Mammary epithelial cell (primary cell): ENCODE results near the gene POU2F1.

Experiments used
- CTCF ChIP-seq, 2 donors: IDR thresholded peaks in 1 of 2; conservative IDR thresholded peaks in 1 of 2; 2 replicates each; pipeline ENCODE4 v1.5.1; 2011 to 2012; ENCODE audit warnings: inconsistent platforms in 2 of 2, low read length in 2 of 2, mild to moderate bottlenecking in 2 of 2, control low read depth in 1 of 2, low read depth in 1 of 2; ENCODE audit not compliant: insufficient read depth in 1 of 2; ENCODE audit errors: extremely low read depth in 1 of 2
- EZH2 ChIP-seq: IDR thresholded peaks from 2 replicates; pipeline ENCODE4 v1.6.1; 2012; ENCODE audit warnings: low read length, inconsistent platforms, borderline replicate concordance

GRCh38 chr1:167305706-167306277 lies 85.1 kb downstream of the POU2F1 start:
- TF ChIP-seq CTCF (conservative IDR thresholded peaks at IDR 0.05 in 1 of 2, IDR thresholded peaks at IDR 0.05 in 1 of 2; ENCODE audit: extremely low read depth in 1 of 2, insufficient read depth in 1 of 2, low read depth in 1 of 2, low read length in 2 of 2) (no peak), EZH2 (no peak)
